Measurements from ENCODE around the gene GADD45G.
A peak's percentile ranks its signal among the peaks of the same experiment; 100 is the strongest.

The GADD45G gene

DNA sequence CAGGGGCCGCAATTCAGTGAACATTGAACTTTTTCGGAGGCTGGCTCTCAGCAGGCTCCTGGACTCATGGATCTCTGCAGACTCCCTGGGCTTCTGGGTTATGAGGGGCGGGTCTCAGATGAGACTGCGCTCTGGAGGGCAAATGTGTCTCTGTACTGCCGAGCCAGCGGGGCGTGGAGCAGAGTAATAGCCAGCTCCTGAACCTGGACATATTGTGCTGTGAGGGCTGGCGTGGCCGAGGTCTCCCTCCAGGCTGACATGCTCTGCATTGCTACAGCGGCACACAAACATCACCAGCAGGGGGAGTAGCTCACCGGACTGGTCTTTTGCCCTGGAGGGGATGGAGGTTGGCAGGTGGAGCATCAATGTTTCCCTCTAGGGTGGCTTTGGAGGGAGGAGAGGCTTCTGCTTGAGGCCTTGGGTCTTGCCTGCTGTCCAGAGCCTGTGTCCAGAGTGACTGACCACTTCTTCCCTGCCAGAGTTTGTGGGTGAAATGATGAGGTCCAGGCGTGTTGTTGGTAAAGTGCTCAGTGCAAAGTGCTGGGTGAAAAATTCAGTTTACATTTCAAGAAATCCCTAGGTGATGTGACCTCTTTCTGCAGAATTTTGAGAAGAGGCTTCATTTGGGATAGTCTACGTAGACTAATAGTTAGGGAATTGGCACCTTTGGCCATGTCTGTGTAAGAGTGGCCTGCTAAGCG is 10.9 kb upstream of the GADD45G start:
- DNase-seq (ENCODE audit: insufficient read length, low spot score) = no peak
- FAIRE-seq = no peak

DNA sequence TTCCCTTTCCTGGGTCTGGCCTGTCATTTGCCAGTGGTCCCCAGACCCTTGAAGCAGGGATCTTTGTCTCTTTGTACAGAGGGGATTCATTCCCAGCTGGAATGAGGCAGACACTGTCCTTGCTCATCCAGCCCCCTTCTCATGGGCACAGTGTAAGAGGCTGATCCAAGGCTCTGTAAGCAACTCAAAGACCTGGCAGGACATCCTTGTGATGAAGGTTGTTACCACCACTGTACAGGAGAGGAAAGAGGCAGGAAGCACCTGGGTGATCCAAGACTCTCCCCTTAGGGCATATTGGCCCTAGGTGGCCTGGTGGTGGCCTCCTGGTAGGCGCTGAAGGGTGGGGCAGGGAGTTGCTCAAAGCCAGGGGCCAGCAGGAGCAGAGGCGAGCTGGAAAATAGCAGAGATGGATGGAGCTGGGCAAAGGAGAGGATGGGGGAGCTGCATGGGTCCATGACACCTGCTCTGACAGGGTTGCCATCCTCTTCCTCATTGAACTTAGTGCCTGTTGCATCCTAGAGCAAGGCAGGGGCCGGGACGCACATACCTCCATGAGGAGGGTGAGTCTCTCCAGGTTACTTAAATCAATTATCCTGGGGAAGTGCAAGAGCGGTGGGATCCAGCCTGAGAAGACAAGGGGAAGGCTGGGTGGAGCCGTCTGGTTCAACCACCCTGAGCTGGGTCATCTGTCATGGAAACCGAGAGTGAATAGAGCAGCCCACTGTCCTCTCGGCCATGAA is 9.8 kb upstream of the GADD45G start:
- TF ChIP-seq, protein P1, sequence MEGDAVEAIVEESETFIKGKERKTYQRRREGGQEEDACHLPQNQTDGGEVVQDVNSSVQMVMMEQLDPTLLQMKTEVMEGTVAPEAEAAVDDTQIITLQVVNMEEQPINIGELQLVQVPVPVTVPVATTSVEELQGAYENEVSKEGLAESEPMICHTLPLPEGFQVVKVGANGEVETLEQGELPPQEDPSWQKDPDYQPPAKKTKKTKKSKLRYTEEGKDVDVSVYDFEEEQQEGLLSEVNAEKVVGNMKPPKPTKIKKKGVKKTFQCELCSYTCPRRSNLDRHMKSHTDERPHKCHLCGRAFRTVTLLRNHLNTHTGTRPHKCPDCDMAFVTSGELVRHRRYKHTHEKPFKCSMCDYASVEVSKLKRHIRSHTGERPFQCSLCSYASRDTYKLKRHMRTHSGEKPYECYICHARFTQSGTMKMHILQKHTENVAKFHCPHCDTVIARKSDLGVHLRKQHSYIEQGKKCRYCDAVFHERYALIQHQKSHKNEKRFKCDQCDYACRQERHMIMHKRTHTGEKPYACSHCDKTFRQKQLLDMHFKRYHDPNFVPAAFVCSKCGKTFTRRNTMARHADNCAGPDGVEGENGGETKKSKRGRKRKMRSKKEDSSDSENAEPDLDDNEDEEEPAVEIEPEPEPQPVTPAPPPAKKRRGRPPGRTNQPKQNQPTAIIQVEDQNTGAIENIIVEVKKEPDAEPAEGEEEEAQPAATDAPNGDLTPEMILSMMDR (IDR thresholded peaks at IDR 0.05; ENCODE audit: insufficient read depth, missing control alignments) = no peak
- DNase-seq (ENCODE audit: insufficient read length, low spot score) (no peak), FAIRE-seq (no peak)

More for the DNA sequence above, 10.9 kb upstream of the GADD45G start:
- TF ChIP-seq, protein P1 (IDR thresholded peaks at IDR 0.05; ENCODE audit: insufficient read depth, missing control alignments) = peak; percentile 59

DNA sequence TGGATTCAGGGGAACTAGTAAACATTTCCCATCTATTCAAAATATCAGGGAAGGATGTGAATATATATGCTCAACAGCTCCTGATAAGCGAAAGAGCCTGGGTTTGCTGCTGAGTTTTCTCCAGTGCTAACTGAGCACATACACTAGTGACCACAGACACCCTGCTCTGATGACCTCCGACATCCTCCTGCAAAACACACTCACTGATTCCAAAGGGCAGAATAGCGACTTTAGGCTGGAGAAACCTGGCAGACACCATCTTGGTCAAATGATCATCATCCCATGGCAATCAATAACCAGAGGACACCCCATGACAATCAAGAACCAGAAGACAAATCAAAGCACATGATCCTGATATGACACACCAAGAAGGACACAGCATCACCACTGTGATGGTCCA is 9.2 kb upstream of the GADD45G start:
- TF ChIP-seq, protein P1 (IDR thresholded peaks at IDR 0.05; ENCODE audit: insufficient read depth, missing control alignments) = no peak
- DNase-seq (ENCODE audit: insufficient read length, low spot score) = no peak
- FAIRE-seq = no peak

DNA sequence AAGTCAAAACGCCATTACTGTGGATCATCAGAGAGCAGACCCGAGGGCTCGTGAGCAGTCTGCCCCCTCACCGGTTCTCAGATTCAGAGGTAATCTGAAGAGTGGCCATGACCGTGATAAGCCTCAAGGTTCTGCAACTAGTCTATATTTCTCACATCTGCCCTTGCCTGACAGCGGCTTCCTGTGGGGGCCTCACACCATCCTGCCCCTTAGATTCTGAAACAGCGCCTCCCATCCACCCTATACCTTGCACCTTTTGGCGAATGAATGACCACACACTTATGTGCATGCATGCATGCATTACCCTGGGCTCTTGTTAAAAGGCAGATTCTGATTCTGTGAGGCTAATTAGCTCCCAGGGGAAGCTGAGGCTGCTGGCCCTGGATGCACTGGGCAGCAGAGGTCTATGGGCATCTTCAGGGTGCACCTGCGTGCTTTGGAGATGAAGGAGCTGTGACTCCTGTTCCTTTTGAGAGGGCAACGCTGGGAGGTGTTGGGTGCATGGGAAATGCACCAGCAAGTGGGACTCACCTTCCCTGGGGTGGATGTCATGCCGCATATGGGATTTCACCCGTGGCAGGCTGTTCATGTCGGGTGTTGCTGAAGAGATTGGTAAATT is 7.8 kb upstream of the GADD45G start:
- DNase-seq (ENCODE audit: insufficient read length, low spot score) (no peak), FAIRE-seq (no peak)
- TF ChIP-seq, protein P1 (IDR thresholded peaks at IDR 0.05; ENCODE audit: insufficient read depth, missing control alignments) = no peak

DNA sequence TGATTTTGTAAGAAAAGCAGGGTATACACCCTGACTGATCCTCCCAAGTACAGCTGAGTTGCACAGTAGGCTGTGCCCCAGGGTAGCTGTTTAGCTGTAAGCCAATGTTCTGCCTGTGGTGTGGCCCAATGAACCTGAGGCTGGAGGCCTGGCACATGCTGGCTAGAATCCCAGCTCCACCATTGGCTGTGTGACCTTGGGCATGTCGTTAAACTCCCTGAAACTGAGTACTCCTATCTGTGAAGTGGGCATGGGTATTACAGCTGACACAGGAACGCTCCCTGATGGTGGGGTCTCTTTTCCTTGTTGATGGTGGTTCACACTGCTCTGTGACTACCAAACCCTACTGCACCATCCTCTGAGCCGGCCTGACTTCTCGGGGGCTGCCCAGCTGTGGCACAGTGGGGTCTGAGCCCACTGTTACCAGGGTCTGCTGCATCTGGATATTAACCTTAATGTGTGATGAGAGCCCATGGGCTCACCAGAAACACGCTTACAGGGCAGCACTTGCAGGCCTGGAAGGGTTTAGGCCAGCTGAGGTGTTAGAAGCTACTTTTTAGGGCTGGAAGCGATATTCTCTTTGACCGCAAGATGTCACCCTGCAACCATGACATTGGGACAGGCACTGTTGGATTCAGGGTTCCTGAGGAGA is 7.0 kb upstream of the GADD45G start:
- DNase-seq (ENCODE audit: insufficient read length, low spot score) (no peak), FAIRE-seq (no peak)
- TF ChIP-seq, protein P1 (IDR thresholded peaks at IDR 0.05; ENCODE audit: insufficient read depth, missing control alignments) = peak; percentile 84

DNA sequence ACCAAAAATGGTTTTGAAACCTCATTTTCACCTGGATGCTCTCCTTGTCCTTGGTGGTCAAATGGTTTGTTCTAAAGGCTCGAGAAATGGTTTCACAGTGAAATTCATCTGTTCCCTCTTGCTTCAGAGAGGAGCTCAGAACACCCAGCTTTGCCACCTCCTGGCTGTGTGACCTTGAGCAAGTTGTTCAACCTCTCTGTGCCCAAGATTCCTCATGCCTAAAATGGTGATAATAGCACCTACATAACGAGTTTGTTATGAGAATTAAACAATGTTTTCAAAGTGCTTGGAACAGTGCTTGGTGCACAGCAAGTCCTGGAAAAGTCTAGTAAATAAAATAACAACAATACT is 6.5 kb upstream of the GADD45G start:
- no peak for FAIRE-seq
- no peak for DNase-seq (ENCODE audit: insufficient read length, low spot score)
- TF ChIP-seq, protein P1 (IDR thresholded peaks at IDR 0.05; ENCODE audit: insufficient read depth, missing control alignments) = no peak

All from D721Med (cell line).